Mesenchymal stem cell (in vitro differentiated cells and primary cell): ENCODE measurements around the gene CFAP119.
A peak's percentile ranks its signal among the peaks of the same experiment; 100 is the strongest.

Experiments
- DNase-seq: peaks from one replicate; pipeline ENCODE4 v3.0.0-alpha.2; 2013
- H2AFZ ChIP-seq: one replicate; pipeline ENCODE4 v1.6.1; 2013; ENCODE audit warnings: low read depth, mild to moderate bottlenecking, control low read depth, inconsistent platforms, low read length, moderate library complexity
- H2AK5ac ChIP-seq: 2 replicates; pipeline ENCODE4 v1.6.1; 2013; ENCODE audit warnings: low read length, moderate library complexity, mild to moderate bottlenecking, inconsistent platforms; ENCODE audit not compliant: severe bottlenecking
- H2BK120ac ChIP-seq: one replicate; pipeline ENCODE4 v1.6.1; 2013; ENCODE audit warnings: low read depth, mild to moderate bottlenecking, inconsistent platforms, low read length, moderate library complexity
- H2BK12ac ChIP-seq, 2 experiments: one replicate each; pipeline ENCODE4 v1.6.1; 2013; ENCODE audit warnings: inconsistent platforms in 2 of 2, low read length in 2 of 2, mild to moderate bottlenecking in 2 of 2, moderate library complexity in 2 of 2, control low read depth in 1 of 2
- H2BK15ac ChIP-seq: one replicate; pipeline ENCODE4 v1.6.1; 2013; ENCODE audit warnings: mild to moderate bottlenecking, low read depth, inconsistent platforms; ENCODE audit not compliant: poor library complexity, severe bottlenecking
- H2BK5ac ChIP-seq: 2 replicates; pipeline ENCODE4 v1.6.1; 2013; ENCODE audit warnings: low read depth, mild to moderate bottlenecking, low read length, control low read depth, inconsistent platforms; ENCODE audit not compliant: poor library complexity, severe bottlenecking
- H3K14ac ChIP-seq, 2 experiments: one replicate each; pipeline ENCODE4 v1.6.1; 2013; ENCODE audit warnings: inconsistent platforms in 2 of 2, low read length in 2 of 2, control low read depth in 1 of 2, mild to moderate bottlenecking in 1 of 2, moderate library complexity in 1 of 2
- H3K18ac ChIP-seq, 2 experiments: one replicate each; pipeline ENCODE4 v1.6.1; 2013; ENCODE audit warnings: inconsistent platforms in 2 of 2, low read length in 2 of 2, control low read depth in 1 of 2, low read depth in 1 of 2, mild to moderate bottlenecking in 1 of 2
- H3K23ac ChIP-seq, 2 experiments: one replicate each; pipeline ENCODE4 v1.6.1; 2013; ENCODE audit warnings: inconsistent platforms in 2 of 2, low read length in 2 of 2, mild to moderate bottlenecking in 2 of 2, moderate library complexity in 2 of 2, control low read depth in 1 of 2
- H3K27ac ChIP-seq: 2 replicates; pipeline ENCODE4 v1.5.1; 2013; ENCODE audit warnings: mild to moderate bottlenecking, moderate library complexity, low read length, control low read depth, inconsistent platforms; ENCODE audit not compliant: poor library complexity, severe bottlenecking
- H3K27me3 ChIP-seq, 2 experiments: 2 replicates each; pipeline versions ENCODE4 v1.6.1 to v1.7.0; 2013; ENCODE audit warnings: low read length in 2 of 2, mild to moderate bottlenecking in 2 of 2, moderate library complexity in 2 of 2, control low read depth in 1 of 2, inconsistent platforms in 1 of 2; ENCODE audit not compliant: control insufficient read depth in 1 of 2, insufficient read depth in 1 of 2
- H3K36me3 ChIP-seq, 2 experiments: 2 replicates each; pipeline versions ENCODE4 v1.6.1 to v1.7.0; 2013; ENCODE audit warnings: low read length in 2 of 2, control low read depth in 1 of 2, inconsistent platforms in 1 of 2, low read depth in 1 of 2, mild to moderate bottlenecking in 1 of 2; ENCODE audit not compliant: insufficient read depth in 2 of 2, control insufficient read depth in 1 of 2
- H3K4ac ChIP-seq, 2 experiments: one replicate each; pipeline ENCODE4 v1.6.1; 2013; ENCODE audit warnings: inconsistent platforms in 2 of 2, low read length in 2 of 2, mild to moderate bottlenecking in 2 of 2, moderate library complexity in 2 of 2, control low read depth in 1 of 2, low read depth in 1 of 2
- H3K4me1 ChIP-seq: 2 replicates; pipeline ENCODE4 v1.6.1; 2013; ENCODE audit warnings: low read depth, low read length, control low read depth; ENCODE audit not compliant: control insufficient read depth, insufficient read depth
- H3K4me2 ChIP-seq: 2 replicates; pipeline ENCODE4 v1.6.1; 2013; ENCODE audit warnings: low read length, mild to moderate bottlenecking, inconsistent platforms; ENCODE audit not compliant: poor library complexity, severe bottlenecking
- H3K4me3 ChIP-seq, 2 experiments: 2 replicates each; pipeline versions ENCODE4 v1.5.1 to v1.7.0; 2013; ENCODE audit warnings: low read length in 2 of 2, mild to moderate bottlenecking in 2 of 2, control low read depth in 1 of 2, low read depth in 1 of 2; ENCODE audit not compliant: insufficient read depth in 1 of 2
- H3K79me1 ChIP-seq: replicated peaks from 2 replicates; pipeline ENCODE4 v1.6.1; 2013; ENCODE audit warnings: mild to moderate bottlenecking, control low read depth, low read length, inconsistent platforms; ENCODE audit not compliant: poor library complexity, severe bottlenecking
- H3K9ac ChIP-seq: 2 replicates; pipeline ENCODE4 v1.7.0; 2013; ENCODE audit warnings: mild to moderate bottlenecking, low read length, moderate library complexity
- H3K9me3 ChIP-seq: 2 replicates; pipeline ENCODE4 v1.7.0; 2013; ENCODE audit warnings: mild to moderate bottlenecking, low read length; ENCODE audit not compliant: control insufficient read depth
- H4K8ac ChIP-seq: one replicate; pipeline ENCODE4 v1.6.1; 2013; ENCODE audit warnings: inconsistent platforms, mild to moderate bottlenecking, low read length, moderate library complexity
- H4K91ac ChIP-seq: one replicate; pipeline ENCODE4 v1.6.1; 2013; ENCODE audit warnings: mild to moderate bottlenecking, low read length, inconsistent platforms
- WGBS: methylation state at CpG from one replicate; pipeline ENCODE4 v1.1.7; 2013; ENCODE audit warnings: mixed read lengths; 5-methylcytosine and 5-hydroxymethylcytosine counted together

The CFAP119 gene

DNA sequence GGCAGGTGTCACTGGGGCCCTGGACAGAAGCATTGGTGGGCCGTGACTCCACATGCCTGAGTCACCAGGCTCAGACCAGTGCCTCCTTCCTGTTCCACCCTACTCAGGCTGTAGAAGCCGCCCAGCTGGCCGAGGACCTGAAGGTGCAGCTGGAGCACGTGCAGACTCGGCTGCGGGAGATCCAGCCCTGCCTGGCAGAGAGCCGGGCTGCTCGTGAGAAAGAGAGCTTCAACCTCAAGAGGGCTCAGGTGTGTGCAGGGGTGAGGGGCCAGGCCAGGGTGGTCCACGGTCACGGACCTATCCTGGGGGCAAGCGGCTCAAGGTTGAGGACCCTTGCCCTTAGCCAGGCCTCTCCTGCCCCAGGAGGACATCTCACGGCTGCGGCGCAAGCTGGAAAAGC is 9.9 kb upstream of the CFAP119 start:
- H2BK5ac ChIP-seq: no peak overlapping the region
- peaks cover 78 to 81% of the 10 kb centered on the region in 2 experiments for H3K36me3 ChIP-seq
- H3K79me1 ChIP-seq: peaks cover 29% of the 10 kb centered on the region
- DNase-seq: peak; percentile 33
- no peaks in the 10 kb centered on the region for H3K9me3 ChIP-seq
- H4K8ac ChIP-seq: no peak overlapping the region
- H3K4me1 ChIP-seq: peaks cover 18% of the 10 kb centered on the region
- H3K4me3 ChIP-seq: no peak overlapping the region
- H2AFZ ChIP-seq: no peak overlapping the region
- H3K27ac ChIP-seq: no peak overlapping the region
- no peak overlapping the region for H4K91ac ChIP-seq
- no peak overlapping the region for H3K14ac ChIP-seq
- no peak overlapping the region for H3K4ac ChIP-seq
- H3K4me2 ChIP-seq: no peak overlapping the region
- H3K9ac ChIP-seq: no peak overlapping the region
- H3K23ac ChIP-seq: no peak overlapping the region
- no peaks in the 10 kb centered on the region for H3K27me3 ChIP-seq
- H2AK5ac ChIP-seq: no peak overlapping the region
- no peak overlapping the region for H2BK15ac ChIP-seq
- 77% methylated on average over 14 of the region's 14 CpGs for WGBS
- H2BK12ac ChIP-seq: no peak overlapping the region
- no peak overlapping the region for H3K18ac ChIP-seq
- no peak overlapping the region for H2BK120ac ChIP-seq

DNA sequence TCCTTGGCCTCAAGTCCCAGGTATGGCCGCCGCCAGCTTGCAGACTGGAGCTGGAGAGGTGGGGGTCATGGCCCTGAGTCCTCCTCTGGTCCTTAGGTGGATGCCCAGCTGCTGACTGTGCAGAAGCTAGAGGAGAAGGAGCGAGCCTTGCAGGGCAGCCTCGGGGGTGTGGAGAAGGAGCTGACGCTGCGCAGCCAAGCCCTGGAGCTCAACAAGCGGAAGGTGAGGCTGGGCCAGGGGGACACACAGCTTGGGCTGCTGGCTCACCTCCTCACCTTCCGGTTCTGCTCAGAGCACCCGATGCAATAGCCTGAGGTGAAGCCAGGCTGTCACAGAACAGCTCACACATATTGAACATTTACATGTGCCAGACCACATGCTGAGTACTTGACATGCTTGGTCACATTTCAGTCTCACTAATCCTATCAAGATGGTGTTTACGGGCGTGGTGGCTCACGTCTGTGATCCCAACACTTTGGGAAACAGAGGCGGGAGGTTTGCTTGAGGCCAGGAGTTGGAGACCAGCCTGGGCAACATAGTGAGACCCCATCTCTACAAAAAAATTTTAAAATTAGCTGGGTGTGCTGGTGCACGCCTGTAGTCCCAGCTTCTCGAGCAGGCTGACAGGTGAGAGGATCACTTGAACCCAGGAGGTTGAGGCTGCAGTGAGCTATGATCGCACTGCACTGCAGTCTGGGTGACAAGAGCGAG is 7.7 kb upstream of the CFAP119 start:
- Histone ChIP-seq H3K18ac (no peak overlapping the region), H3K36me3 (peaks cover 93 to 100% of the 10 kb centered on the region in 2 experiments), H3K4ac (no peak overlapping the region), H3K9ac (no peak overlapping the region), H3K79me1 (peaks cover 44% of the 10 kb centered on the region), H3K4me2 (no peak overlapping the region), H4K91ac (no peak overlapping the region), H2BK15ac (no peak overlapping the region), H3K4me1 (peaks cover 1% of the 10 kb centered on the region), H2BK12ac (no peak overlapping the region), H2BK120ac (no peak overlapping the region), H3K27me3 (no peaks in the 10 kb centered on the region), H2BK5ac (no peak overlapping the region), H3K27ac (no peak overlapping the region), H2AK5ac (no peak overlapping the region), H3K4me3 (no peak overlapping the region), H4K8ac (no peak overlapping the region), H3K14ac (no peak overlapping the region), H3K23ac (no peak overlapping the region), H2AFZ (no peak overlapping the region), H3K9me3 (no peaks in the 10 kb centered on the region)
- whole genome bisulfite sequencing: 95% methylated on average over 15 of the region's 17 CpGs
- DNase-seq: no peak

DNA sequence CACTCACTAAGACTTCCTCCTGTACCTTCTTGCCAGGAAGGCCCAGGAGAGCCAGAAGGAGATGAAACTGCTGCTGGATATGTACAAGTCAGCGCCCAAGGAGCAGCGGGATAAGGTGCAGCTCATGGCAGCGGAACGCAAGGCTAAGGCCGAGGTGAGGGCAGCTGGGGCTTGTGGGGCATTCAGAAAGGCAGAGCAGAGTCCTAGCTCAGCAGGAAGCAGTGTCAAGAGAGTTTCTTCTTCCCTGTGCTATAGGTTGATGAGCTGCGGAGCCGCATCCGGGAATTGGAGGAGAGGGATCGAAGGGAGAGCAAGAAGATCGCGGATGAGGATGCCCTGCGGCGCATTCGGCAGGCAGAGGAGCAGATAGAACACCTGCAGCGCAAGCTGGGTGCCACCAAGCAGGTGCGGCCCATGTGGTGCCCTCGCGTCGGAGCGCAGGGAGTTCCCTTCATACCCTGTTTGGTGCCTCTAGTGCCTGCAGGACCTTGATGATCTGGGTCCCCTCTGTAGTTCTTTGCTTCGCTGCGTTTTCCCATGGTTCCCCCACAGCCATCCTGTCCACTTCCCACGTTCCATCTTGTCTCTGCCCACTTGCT is 6.8 kb upstream of the CFAP119 start:
- no peaks in the 10 kb centered on the region for H3K27me3 ChIP-seq
- no peak overlapping the region for H3K18ac ChIP-seq
- 97% methylated on average over 23 of the region's 23 CpGs for WGBS
- H2BK12ac ChIP-seq: no peak overlapping the region
- peak overlapping the region; percentile 16 for H4K91ac ChIP-seq
- H3K36me3 ChIP-seq: peaks cover 91 to 100% of the 10 kb centered on the region in 2 experiments
- peaks cover 3% of the 10 kb centered on the region for H3K4me1 ChIP-seq
- H2AFZ ChIP-seq: no peak overlapping the region
- no peak overlapping the region for H3K4me3 ChIP-seq
- H2AK5ac ChIP-seq: no peak overlapping the region
- no peak overlapping the region for H4K8ac ChIP-seq
- no peak overlapping the region for H2BK5ac ChIP-seq
- H3K14ac ChIP-seq: no peak overlapping the region
- H3K9me3 ChIP-seq: no peaks in the 10 kb centered on the region
- no peak overlapping the region for H3K4ac ChIP-seq
- no peak overlapping the region for H2BK15ac ChIP-seq
- no peak for DNase-seq
- H3K23ac ChIP-seq: no peak overlapping the region
- no peak overlapping the region for H2BK120ac ChIP-seq
- H3K79me1 ChIP-seq: peaks cover 51% of the 10 kb centered on the region
- no peak overlapping the region for H3K4me2 ChIP-seq
- no peak overlapping the region for H3K9ac ChIP-seq
- H3K27ac ChIP-seq: no peak overlapping the region

DNA sequence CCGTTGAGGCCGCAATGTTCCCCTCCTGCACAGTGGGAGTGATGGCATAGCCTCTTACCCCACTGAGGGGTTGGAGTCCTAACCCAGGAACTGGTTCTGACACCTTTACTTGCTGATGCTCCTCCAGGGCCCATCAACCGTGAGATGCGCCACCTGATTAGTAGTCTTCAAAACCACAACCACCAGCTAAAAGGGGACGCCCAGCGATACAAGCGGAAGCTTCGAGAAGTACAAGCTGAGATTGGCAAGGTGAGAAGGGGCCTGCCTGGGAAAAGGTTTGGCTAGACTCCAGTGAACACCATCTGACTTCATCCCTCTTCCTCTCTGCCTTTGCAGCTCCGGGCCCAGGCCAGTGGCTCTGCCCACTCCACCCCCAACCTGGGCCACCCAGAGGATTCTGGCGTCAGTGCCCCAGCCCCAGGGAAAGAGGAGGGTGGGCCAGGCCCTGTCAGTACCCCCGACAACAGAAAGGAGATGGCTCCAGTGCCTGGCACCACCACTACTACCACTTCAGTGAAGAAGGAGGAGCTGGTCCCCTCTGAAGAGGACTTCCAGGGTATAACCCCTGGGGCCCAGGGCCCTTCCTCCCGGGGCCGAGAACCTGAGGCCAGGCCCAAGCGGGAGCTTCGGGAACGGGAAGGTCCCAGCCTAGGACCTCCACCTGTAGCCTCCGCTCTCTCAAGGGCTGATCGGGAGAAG is 6.1 kb upstream of the CFAP119 start:
- no peak overlapping the region for H3K27ac ChIP-seq
- H2BK5ac ChIP-seq: no peak overlapping the region
- H4K91ac ChIP-seq: no peak overlapping the region
- no peak overlapping the region for H3K4me2 ChIP-seq
- no peak for DNase-seq
- peaks cover 88 to 99% of the 10 kb centered on the region in 2 experiments for H3K36me3 ChIP-seq
- H3K27me3 ChIP-seq: no peaks in the 10 kb centered on the region
- H2AK5ac ChIP-seq: no peak overlapping the region
- no peak overlapping the region for H3K9ac ChIP-seq
- H3K14ac ChIP-seq: no peak overlapping the region
- H3K4me1 ChIP-seq: peaks cover 8% of the 10 kb centered on the region
- no peak overlapping the region for H3K18ac ChIP-seq
- WGBS: 98% methylated on average over 18 of the region's 18 CpGs
- H4K8ac ChIP-seq: no peak overlapping the region
- no peak overlapping the region for H2BK12ac ChIP-seq
- H3K9me3 ChIP-seq: no peaks in the 10 kb centered on the region
- peaks cover 53% of the 10 kb centered on the region for H3K79me1 ChIP-seq
- H2BK120ac ChIP-seq: no peak overlapping the region
- no peak overlapping the region for H2BK15ac ChIP-seq
- no peak overlapping the region for H2AFZ ChIP-seq
- no peak overlapping the region for H3K23ac ChIP-seq
- H3K4me3 ChIP-seq: no peak overlapping the region
- H3K4ac ChIP-seq: no peak overlapping the region
